Natural killer cell (primary cell): ENCODE data around the gene TPI1. TPM values are rescaled to one million over a fixed set of nuclear protein-coding genes. Genes with fewer than 3 reads are reported as not detected.

Source experiments
- ATAC-seq, 3 donors: fragments of 150-1000 bp in 2 of 3; fragments of 200-7000 bp in 1 of 3; cut with Tn5 transposase; 1 replicate in 1 of 3; 2 replicates in 2 of 3; pipeline ENCODE4 v1.10.0; 2021; ENCODE audit warnings: mild to moderate bottlenecking in 2 of 3, moderate library complexity in 2 of 3
- DNase-seq, 2 donors: peaks; one replicate each; pipeline versions ENCODE4 v3.0.0 to v3.0.0-alpha.2; 2013 to 2021; ENCODE audit warnings: mixed read lengths in 1 of 2
- H3K27ac ChIP-seq: one replicate; pipeline ENCODE4 v1.5.1; 2013; ENCODE audit warnings: mild to moderate bottlenecking, low read length
- H3K27me3 ChIP-seq: one replicate; pipeline ENCODE4 v1.6.1; 2013; ENCODE audit warnings: low read length; ENCODE audit not compliant: control insufficient read depth, insufficient read depth
- H3K36me3 ChIP-seq: one replicate; pipeline ENCODE4 v1.6.1; 2013; ENCODE audit warnings: low read length; ENCODE audit not compliant: control insufficient read depth, insufficient read depth
- H3K4me1 ChIP-seq: one replicate; pipeline ENCODE4 v1.6.1; 2013; ENCODE audit warnings: low read length; ENCODE audit not compliant: control insufficient read depth, insufficient read depth
- H3K4me3 ChIP-seq: one replicate; pipeline ENCODE4 v1.5.1; 2013; ENCODE audit warnings: low read length
- H3K9me3 ChIP-seq: one replicate; pipeline ENCODE4 v1.6.1; 2013; ENCODE audit warnings: low read length; ENCODE audit not compliant: control insufficient read depth, insufficient read depth
- H3K27ac Mint-ChIP-seq, 2 donors: one replicate each; pipeline ENCODE4 v1.8.0; 2022; ENCODE audit warnings: mild to moderate bottlenecking in 2 of 2, mixed read lengths in 2 of 2, moderate library complexity in 1 of 2
- H3K27me3 Mint-ChIP-seq, 2 donors: one replicate each; pipeline ENCODE4 v1.8.0; 2022; ENCODE audit warnings: low read depth in 2 of 2, mixed read lengths in 2 of 2
- H3K36me3 Mint-ChIP-seq: one replicate; pipeline ENCODE4 v1.8.0; 2022; ENCODE audit warnings: mixed read lengths
- H3K4me1 Mint-ChIP-seq, 2 donors: one replicate each; pipeline ENCODE4 v1.8.0; 2022; ENCODE audit warnings: mixed read lengths in 2 of 2
- H3K4me3 Mint-ChIP-seq: one replicate; pipeline ENCODE4 v1.8.0; 2022; ENCODE audit warnings: mild to moderate bottlenecking, moderate library complexity, mixed read lengths
- H3K9me3 Mint-ChIP-seq, 2 donors: one replicate each; pipeline ENCODE4 v1.8.0; 2022; ENCODE audit warnings: mixed read lengths in 2 of 2
- WGBS: methylation state at CpG from one replicate; pipeline ENCODE4 v1.1.7; 2013; ENCODE audit warnings: missing lambda C conversion rate; ENCODE audit not compliant: insufficient coverage; 5-methylcytosine and 5-hydroxymethylcytosine counted together
- intact Hi-C: fragments of 100-400 bp; cut with micrococcal nuclease; formaldehyde crosslinking; loops from one replicate; pipeline ENCODE4 v1.14.2; 2022
- total RNA-seq, 4 donors: library from RNA; stranded (reverse); fragments of 120-200 nt in 1 of 4; gene quantifications; one replicate each; pipeline versions ENCODE4 v1.2.3 to v1.2.4, GENCODE V29; 2013 to 2022
- TF ChIP-seq, protein P1 (sequence below): fragments of 200-600 bp; IDR thresholded peaks from one replicate; pipeline ENCODE4 v1.8.0; 2022; ENCODE audit warnings: antibody characterized with exemption

The TPI1 gene
- total RNA-seq, 3 donors from 2014 or later (not counting 1 experiment from before 2014, with no cell fraction given), result 167 to 196 (median 189) TPM

DNA sequence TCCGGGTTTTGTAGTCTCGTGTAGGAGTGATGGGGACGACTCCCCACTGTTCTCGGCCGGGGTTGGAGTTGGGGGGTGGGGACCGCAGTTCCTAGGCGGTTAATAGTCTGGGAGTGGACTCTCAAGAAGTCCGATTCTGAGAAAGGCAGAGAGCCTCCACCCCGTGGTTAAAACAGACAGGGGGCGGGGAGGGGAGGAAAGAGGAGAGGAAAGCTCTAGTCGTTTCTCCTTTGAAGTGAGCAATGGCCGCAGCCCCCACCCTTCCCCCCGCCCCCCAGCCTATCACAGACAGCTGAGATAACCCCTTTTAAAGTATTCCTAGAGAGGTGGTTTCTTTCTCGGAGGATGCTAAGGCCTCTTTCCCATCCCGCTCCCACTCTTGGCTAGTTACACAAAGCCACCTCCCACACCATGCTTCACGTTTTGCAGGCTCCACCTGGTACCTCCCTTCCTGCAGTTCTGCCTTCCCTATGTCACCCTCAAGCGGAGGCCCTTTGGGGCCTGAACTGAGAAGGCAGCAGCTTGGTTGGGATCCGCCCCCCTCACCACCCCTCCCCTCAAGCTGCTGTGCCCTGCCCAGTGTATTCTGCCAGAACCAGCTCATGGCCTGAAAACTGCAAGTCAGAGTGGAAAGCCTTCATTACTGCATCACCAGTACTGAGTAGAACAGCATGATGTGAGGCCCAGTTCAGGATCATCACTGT lies 14.5 kb upstream of the TPI1 start:
- Histone ChIP-seq H3K36me3 (peaks cover 20% of the 10 kb centered on the region), H3K4me3 (peak overlapping the region; percentile 76), H3K27me3 (no peaks in the 10 kb centered on the region), H3K27ac (peak overlapping the region; percentile 20), H3K9me3 (no peaks in the 10 kb centered on the region), H3K4me1 (peaks cover 22% of the 10 kb centered on the region)
- Mint-ChIP-seq H3K4me1 (peaks cover 8 to 43% of the 10 kb centered on the region in 2 donors), H3K36me3 (no peaks in the 10 kb centered on the region), H3K27me3 (no peaks in the 10 kb centered on the region), H3K4me3 (peak overlapping the region; percentile 91), H3K27ac (peak overlapping the region; percentile 95 to 99), H3K9me3 (no peaks in the 10 kb centered on the region)
- TF ChIP-seq, protein P1, sequence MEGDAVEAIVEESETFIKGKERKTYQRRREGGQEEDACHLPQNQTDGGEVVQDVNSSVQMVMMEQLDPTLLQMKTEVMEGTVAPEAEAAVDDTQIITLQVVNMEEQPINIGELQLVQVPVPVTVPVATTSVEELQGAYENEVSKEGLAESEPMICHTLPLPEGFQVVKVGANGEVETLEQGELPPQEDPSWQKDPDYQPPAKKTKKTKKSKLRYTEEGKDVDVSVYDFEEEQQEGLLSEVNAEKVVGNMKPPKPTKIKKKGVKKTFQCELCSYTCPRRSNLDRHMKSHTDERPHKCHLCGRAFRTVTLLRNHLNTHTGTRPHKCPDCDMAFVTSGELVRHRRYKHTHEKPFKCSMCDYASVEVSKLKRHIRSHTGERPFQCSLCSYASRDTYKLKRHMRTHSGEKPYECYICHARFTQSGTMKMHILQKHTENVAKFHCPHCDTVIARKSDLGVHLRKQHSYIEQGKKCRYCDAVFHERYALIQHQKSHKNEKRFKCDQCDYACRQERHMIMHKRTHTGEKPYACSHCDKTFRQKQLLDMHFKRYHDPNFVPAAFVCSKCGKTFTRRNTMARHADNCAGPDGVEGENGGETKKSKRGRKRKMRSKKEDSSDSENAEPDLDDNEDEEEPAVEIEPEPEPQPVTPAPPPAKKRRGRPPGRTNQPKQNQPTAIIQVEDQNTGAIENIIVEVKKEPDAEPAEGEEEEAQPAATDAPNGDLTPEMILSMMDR, result no peak
- intact Hi-C loops, result loop anchor here (1.0 kb wide), 8 partner anchors 16 to 190 kb away; partner anchors contain the start of genes EMG1, ING4, LPCAT3 and MLF2
- ATAC-seq, result no peak
- peak in 1 of 2 donors; percentile 75 for DNase-seq
- 0% methylated on average over 15 of the region's 18 CpGs for WGBS

DNA sequence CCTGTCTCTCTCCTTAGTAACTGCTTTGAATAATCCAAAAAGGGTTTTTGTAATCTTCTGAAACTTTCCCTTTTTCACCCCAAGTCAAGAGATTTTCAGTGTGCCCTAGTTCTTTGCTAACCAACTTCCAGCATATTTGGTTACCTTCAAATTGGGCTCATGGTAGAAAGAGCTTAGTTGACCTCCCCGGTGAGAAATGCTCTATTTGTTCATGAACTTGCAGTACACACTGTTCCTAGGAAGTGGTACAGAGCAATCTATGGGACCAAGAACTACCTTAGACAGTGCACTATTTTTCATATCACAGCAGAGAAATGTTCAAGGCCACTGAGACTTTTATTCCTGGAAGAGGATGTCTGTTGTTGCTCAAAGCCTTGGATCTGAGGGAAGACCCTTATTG lies 13.7 kb upstream of the TPI1 start:
- TF ChIP-seq, protein P1, result no peak
- Histone ChIP-seq H3K9me3 (no peaks in the 10 kb centered on the region), H3K27ac (no peak overlapping the region), H3K36me3 (peaks cover 29% of the 10 kb centered on the region), H3K27me3 (no peaks in the 10 kb centered on the region), H3K4me1 (peaks cover 22% of the 10 kb centered on the region), H3K4me3 (no peak overlapping the region)
- peak overlapping the region; percentile 21 to 95 for H3K27ac Mint-ChIP-seq
- no peaks in the 10 kb centered on the region for H3K27me3 Mint-ChIP-seq
- WGBS, result 100% methylated on average over 1 of the region's 1 CpG
- DNase-seq (no peak), ATAC-seq (no peak)
- peak overlapping the region; percentile 66 for H3K4me3 Mint-ChIP-seq
- no peaks in the 10 kb centered on the region for H3K9me3 Mint-ChIP-seq
- peaks cover 8 to 43% of the 10 kb centered on the region in 2 donors for H3K4me1 Mint-ChIP-seq
- H3K36me3 Mint-ChIP-seq, result no peaks in the 10 kb centered on the region
- intact Hi-C loops, result no loop called here

DNA sequence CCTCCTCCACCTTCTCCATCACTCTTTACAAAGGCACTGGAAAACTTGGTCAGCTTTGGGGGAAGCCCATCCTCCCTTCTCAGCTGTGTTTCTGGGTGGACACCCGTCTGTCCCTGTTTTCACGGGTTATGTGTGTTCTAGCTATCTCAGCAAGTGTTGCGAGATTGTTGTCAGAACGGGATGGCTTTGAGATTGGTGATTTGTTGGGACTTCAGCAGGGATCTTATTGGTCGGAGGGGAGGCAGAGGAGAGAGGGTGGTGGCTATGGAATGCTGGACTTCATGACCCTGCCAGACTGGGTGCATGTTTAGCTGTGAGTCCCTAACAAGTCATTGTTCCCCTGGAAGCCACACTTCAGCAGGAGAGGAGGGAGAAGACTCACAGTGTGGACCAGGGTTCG lies 13.3 kb upstream of the TPI1 start:
- peaks cover 22% of the 10 kb centered on the region for H3K4me1 ChIP-seq
- DNase-seq (no peak), ATAC-seq (no peak)
- TF ChIP-seq, protein P1, result no peak
- H3K27ac ChIP-seq, result no peak overlapping the region
- Mint-ChIP-seq H3K4me3 (peak overlapping the region; percentile 66), H3K36me3 (no peaks in the 10 kb centered on the region), H3K9me3 (no peaks in the 10 kb centered on the region), H3K4me1 (peaks cover 8 to 43% of the 10 kb centered on the region in 2 donors), H3K27ac (peak overlapping the region; percentile 21 to 95), H3K27me3 (no peaks in the 10 kb centered on the region)
- no peaks in the 10 kb centered on the region for H3K27me3 ChIP-seq
- no peak overlapping the region for H3K4me3 ChIP-seq
- peaks cover 33% of the 10 kb centered on the region for H3K36me3 ChIP-seq
- H3K9me3 ChIP-seq, result no peaks in the 10 kb centered on the region
- 96% methylated on average over 6 of the region's 6 CpGs for WGBS
- intact Hi-C loops, result no loop called here
